ENCODE measurements around the gene CYYR1. TPM values are rescaled to one million over a fixed set of nuclear protein-coding genes. Genes with fewer than 3 reads are reported as not detected.

CYYR1 gene
- polyA plus RNA-seq (2012; ENCODE audit: missing spikeins): not detected

GRCh38 chr21:26572702-26573381 is at the start of gene CYYR1:
Gene CYYR1 (minus strand): TSS chr21:26573286. CDS start chr21:26572940, 346 bp downstream.
- FAIRE-seq: no peak
- TF ChIP-seq TAF1 (IDR thresholded peaks at IDR 0.05; ENCODE audit: borderline replicate concordance, low read depth, low read length) (no peak), POLR2A (IDR thresholded peaks at IDR 0.05; ENCODE audit: low read depth, low read length) (no peak)
- DNase-seq (ENCODE audit: insufficient read length): no peak

- TF ChIP-seq TAF1 (IDR thresholded peaks at IDR 0.05; ENCODE audit: borderline replicate concordance, low read depth, low read length) (no peak), POLR2AphosphoS5 (IDR thresholded peaks at IDR 0.05; ENCODE audit: low read depth, low read length) (no peak), POLR2A (IDR thresholded peaks at IDR 0.05; ENCODE audit: low read depth, low read length) (no peak)
- DNase-seq (ENCODE audit: insufficient read length): no peak
- no peak for FAIRE-seq
Measured at GRCh38 chr21:26617176-26617575, 44.1 kb upstream of the CYYR1 start.

GRCh38 chr21:26614251-26614650 is 41.2 kb upstream of the CYYR1 start:
- FAIRE-seq: no peak
- TF ChIP-seq POLR2AphosphoS5 (IDR thresholded peaks at IDR 0.05; ENCODE audit: low read depth, low read length) (no peak), TAF1 (IDR thresholded peaks at IDR 0.05; ENCODE audit: borderline replicate concordance, low read depth, low read length) (no peak), POLR2A (IDR thresholded peaks at IDR 0.05; ENCODE audit: low read depth, low read length) (no peak)
- no peak for DNase-seq (ENCODE audit: insufficient read length)

GRCh38 chr21:26599261-26599660 is 26.2 kb upstream of the CYYR1 start:
- no peak for TF ChIP-seq POLR2AphosphoS5 (IDR thresholded peaks at IDR 0.05; ENCODE audit: low read depth, low read length)
- TF ChIP-seq TAF1 (IDR thresholded peaks at IDR 0.05; ENCODE audit: borderline replicate concordance, low read depth, low read length): no peak
- no peak for TF ChIP-seq POLR2A (IDR thresholded peaks at IDR 0.05; ENCODE audit: low read depth, low read length)
- DNase-seq (ENCODE audit: insufficient read length) (no peak), FAIRE-seq (no peak)

GRCh38 chr21:26597981-26598380 is 24.9 kb upstream of the CYYR1 start:
- TF ChIP-seq POLR2AphosphoS5 (IDR thresholded peaks at IDR 0.05; ENCODE audit: low read depth, low read length): no peak
- DNase-seq (ENCODE audit: insufficient read length) (no peak), FAIRE-seq (no peak)

- TF ChIP-seq TAF1 (IDR thresholded peaks at IDR 0.05; ENCODE audit: borderline replicate concordance, low read depth, low read length) (no peak), POLR2AphosphoS5 (IDR thresholded peaks at IDR 0.05; ENCODE audit: low read depth, low read length) (no peak), POLR2A (IDR thresholded peaks at IDR 0.05; ENCODE audit: low read depth, low read length) (no peak)
- FAIRE-seq: no peak
Measured at GRCh38 chr21:26597031-26597430, 23.9 kb upstream of the CYYR1 start.

GRCh38 chr21:26595971-26596370 is 22.9 kb upstream of the CYYR1 start:
- TF ChIP-seq POLR2A (IDR thresholded peaks at IDR 0.05; ENCODE audit: low read depth, low read length): no peak
- no peak for TF ChIP-seq POLR2AphosphoS5 (IDR thresholded peaks at IDR 0.05; ENCODE audit: low read depth, low read length)
- no peak for TF ChIP-seq TAF1 (IDR thresholded peaks at IDR 0.05; ENCODE audit: borderline replicate concordance, low read depth, low read length)
- FAIRE-seq: no peak
- DNase-seq (ENCODE audit: insufficient read length): no peak

More at GRCh38 chr21:26597031-26597430, 23.9 kb upstream of the CYYR1 start:
- no peak for DNase-seq (ENCODE audit: insufficient read length)

GRCh38 chr21:26593800-26594199 is 20.7 kb upstream of the CYYR1 start:
- TF ChIP-seq POLR2A (IDR thresholded peaks at IDR 0.05; ENCODE audit: low read depth, low read length) (no peak), TAF1 (IDR thresholded peaks at IDR 0.05; ENCODE audit: borderline replicate concordance, low read depth, low read length) (no peak), POLR2AphosphoS5 (IDR thresholded peaks at IDR 0.05; ENCODE audit: low read depth, low read length) (no peak)
- FAIRE-seq: no peak

GRCh38 chr21:26591543-26591942 is 18.5 kb upstream of the CYYR1 start:
- FAIRE-seq (no peak), DNase-seq (ENCODE audit: insufficient read length) (no peak)
- TF ChIP-seq POLR2AphosphoS5 (IDR thresholded peaks at IDR 0.05; ENCODE audit: low read depth, low read length) (no peak), TAF1 (IDR thresholded peaks at IDR 0.05; ENCODE audit: borderline replicate concordance, low read depth, low read length) (no peak), POLR2A (IDR thresholded peaks at IDR 0.05; ENCODE audit: low read depth, low read length) (no peak)

More at GRCh38 chr21:26593800-26594199, 20.7 kb upstream of the CYYR1 start:
- DNase-seq (ENCODE audit: insufficient read length): no peak

GRCh38 chr21:26588446-26588845 is 15.4 kb upstream of the CYYR1 start:
- TF ChIP-seq POLR2A (IDR thresholded peaks at IDR 0.05; ENCODE audit: low read depth, low read length) (no peak), TAF1 (IDR thresholded peaks at IDR 0.05; ENCODE audit: borderline replicate concordance, low read depth, low read length) (no peak), POLR2AphosphoS5 (IDR thresholded peaks at IDR 0.05; ENCODE audit: low read depth, low read length) (no peak)
- DNase-seq (ENCODE audit: insufficient read length) (no peak), FAIRE-seq (no peak)

- TF ChIP-seq TAF1 (IDR thresholded peaks at IDR 0.05; ENCODE audit: borderline replicate concordance, low read depth, low read length) (no peak), POLR2AphosphoS5 (IDR thresholded peaks at IDR 0.05; ENCODE audit: low read depth, low read length) (no peak)
- DNase-seq (ENCODE audit: insufficient read length) (no peak), FAIRE-seq (no peak)
Measured at GRCh38 chr21:26587736-26588201, 14.7 kb upstream of the CYYR1 start.

- FAIRE-seq (no peak), DNase-seq (ENCODE audit: insufficient read length) (no peak)
- TF ChIP-seq POLR2AphosphoS5 (IDR thresholded peaks at IDR 0.05; ENCODE audit: low read depth, low read length) (no peak), TAF1 (IDR thresholded peaks at IDR 0.05; ENCODE audit: borderline replicate concordance, low read depth, low read length) (no peak), POLR2A (IDR thresholded peaks at IDR 0.05; ENCODE audit: low read depth, low read length) (no peak)
Measured at GRCh38 chr21:26583769-26584168, 10.7 kb upstream of the CYYR1 start.

All from GM12892 (cell line).